Inflammatory macrophage treated with lipopolysaccharide for 1 hour (primary cell): ENCODE results near the gene EGFR.
A peak's percentile ranks its signal among the peaks of the same experiment; 100 is the strongest.

ENCODE experiments used
- DNase-seq, 2 donors: peaks; one replicate each; pipeline ENCODE4 v3.0.0-alpha.2; 2020 to 2022

The EGFR gene

DNA sequence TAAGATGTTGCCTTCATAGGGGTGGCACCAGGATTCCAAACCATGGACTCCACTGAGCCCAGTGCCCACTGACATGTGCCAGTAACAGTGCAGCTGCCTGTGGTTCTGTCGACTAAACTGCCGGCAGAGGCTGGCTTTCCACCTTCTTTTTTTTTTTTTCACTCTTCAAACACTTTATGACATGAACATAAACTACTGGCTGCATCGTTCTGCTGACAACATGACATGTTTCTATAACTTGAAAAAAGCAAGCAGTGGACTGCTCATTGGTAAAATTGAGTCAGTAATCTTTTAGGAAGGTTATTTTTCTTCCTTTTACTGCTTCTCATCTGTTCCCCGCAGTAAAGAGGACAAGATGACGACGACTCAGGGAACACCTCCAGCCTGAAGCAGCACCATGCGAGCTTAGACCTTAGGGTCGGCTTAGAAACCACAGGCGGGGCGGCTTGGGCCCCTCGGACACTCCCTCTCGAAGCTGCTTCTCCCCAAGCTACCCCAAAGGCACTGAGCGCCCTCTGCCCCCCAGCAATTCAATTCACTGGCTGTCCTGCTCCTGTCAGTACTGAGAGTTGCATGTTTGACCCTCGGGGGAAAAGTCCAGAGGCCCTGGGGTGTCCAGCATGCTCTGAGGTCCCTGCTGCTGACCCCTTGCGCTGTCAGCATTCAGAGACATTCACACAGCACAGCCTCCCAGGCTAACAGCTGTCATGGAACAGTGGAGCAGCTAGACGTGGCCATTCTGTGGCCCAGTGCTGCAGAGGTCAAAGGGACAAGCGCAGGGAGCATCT lies 112.5 kb downstream of the EGFR start:
- DNase-seq = no peak

- DNase-seq = no peak
Measured at GRCh38 chr7:55132550-55132889, 113.7 kb downstream of the EGFR start.

- DNase-seq = no peak
Measured at GRCh38 chr7:55132890-55133551, 114.2 kb downstream of the EGFR start.

GRCh38 chr7:55133630-55134358 lies 115.0 kb downstream of the EGFR start:
- no peak for DNase-seq

- no peak for DNase-seq
Measured at GRCh38 chr7:55134359-55134725, 115.5 kb downstream of the EGFR start.

GRCh38 chr7:55134786-55135185 lies 116.0 kb downstream of the EGFR start:
- DNase-seq = no peak

DNA sequence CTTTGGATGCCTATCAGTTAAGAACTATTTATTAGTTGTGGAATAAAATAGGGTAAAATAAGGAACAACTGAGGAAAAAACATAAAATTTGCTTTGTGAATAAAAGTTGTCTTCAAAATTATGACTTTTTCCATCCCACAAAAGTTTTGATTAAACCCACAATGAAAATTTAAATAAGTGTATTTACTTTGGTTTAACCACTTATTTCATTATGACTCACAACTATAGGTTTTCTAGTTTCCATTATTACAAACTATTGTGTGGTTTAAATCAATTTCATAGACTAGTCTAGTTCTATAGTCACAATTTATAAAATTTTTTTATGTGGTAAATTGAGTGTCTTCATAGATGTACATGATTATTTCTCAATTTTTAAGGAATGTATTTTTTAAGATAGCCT lies 116.6 kb downstream of the EGFR start:
- no peak for DNase-seq

- no peak for DNase-seq
Measured at GRCh38 chr7:55138663-55139062, 119.8 kb downstream of the EGFR start.

DNA sequence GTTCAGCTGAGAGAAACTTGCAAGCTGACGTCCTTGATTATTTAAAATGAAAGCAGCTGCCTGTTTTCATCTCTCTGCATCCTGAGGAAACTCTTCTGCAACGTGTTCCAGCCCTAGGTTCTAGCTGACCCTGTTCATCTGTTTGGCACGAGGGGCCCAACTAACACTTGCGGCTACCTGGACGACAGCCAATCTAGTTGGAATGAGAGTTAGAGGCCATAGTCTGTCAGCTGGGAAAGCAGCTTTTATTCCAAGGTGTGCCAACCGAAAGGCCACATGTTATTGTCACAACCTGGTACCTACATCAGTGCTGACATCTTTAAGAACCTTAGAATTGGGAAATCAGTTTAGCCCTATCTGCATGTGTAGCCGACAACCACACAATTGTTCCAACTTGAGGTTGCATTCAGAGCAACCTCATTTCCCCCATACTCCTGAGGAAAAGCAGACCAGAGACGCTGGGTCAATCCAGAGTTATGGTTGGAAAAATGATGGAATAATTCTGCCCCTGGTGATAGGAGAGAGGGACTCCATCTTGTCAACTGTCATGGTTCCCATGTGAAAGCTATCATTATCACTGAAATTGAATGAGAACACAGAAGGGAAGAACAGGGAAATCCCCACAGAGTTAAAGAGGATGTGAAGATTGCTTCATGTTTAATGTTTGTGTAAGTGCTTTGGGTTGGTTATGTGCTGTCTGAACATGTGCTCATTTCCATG lies 121.6 kb downstream of the EGFR start:
- peak; percentile 19 to 21 for DNase-seq

DNA sequence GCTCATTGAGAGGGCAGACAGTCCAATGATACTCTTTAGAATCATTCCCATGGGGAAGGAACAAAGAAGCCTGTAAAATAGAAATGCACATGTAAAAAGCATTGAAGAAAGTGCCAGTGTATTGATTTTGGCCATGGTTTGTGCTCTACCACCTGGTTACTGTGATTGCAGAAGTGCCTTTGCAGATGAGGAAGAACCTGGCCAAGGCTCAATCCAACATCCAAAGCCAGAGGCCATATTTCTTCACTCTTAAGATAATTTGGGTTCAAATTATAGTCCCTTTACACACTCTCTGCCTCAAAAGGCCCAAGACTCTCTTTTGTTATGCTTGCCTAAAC lies 122.1 kb downstream of the EGFR start:
- DNase-seq = no peak

DNA sequence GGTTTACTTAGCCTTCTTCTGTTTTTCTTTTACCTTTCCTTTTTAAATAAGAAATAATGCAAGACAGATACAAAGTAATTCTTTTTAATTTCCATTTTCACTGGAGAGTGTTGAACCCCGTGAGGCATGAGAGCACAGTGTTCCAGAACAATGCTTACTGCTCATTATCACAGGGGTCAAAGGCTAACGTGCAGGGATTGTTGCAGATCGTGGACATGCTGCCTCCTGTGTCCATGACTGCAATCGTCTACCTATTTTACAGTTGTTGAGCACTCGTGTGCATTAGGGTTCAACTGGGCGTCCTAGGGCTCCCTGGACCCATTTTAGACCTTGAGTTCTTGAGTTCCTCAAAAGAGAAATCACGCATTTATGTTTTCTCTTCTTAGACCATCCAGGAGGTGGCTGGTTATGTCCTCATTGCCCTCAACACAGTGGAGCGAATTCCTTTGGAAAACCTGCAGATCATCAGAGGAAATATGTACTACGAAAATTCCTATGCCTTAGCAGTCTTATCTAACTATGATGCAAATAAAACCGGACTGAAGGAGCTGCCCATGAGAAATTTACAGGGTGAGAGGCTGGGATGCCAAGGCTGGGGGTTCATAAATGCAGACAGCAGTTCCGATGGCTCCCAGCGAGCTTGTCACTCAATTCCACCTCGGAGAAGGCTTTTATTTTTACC lies 124.2 kb downstream of the EGFR start:
- no peak for DNase-seq

- no peak for DNase-seq
Measured at GRCh38 chr7:55144333-55145317, 125.8 kb downstream of the EGFR start.

- DNase-seq = no peak
Measured at GRCh38 chr7:55145606-55146005, 126.8 kb downstream of the EGFR start.

GRCh38 chr7:55147101-55147500 lies 128.3 kb downstream of the EGFR start:
- DNase-seq = no peak

GRCh38 chr7:55147736-55148135 lies 128.9 kb downstream of the EGFR start:
- no peak for DNase-seq

- DNase-seq = no peak
Measured at GRCh38 chr7:55148571-55148970, 129.8 kb downstream of the EGFR start.

DNA sequence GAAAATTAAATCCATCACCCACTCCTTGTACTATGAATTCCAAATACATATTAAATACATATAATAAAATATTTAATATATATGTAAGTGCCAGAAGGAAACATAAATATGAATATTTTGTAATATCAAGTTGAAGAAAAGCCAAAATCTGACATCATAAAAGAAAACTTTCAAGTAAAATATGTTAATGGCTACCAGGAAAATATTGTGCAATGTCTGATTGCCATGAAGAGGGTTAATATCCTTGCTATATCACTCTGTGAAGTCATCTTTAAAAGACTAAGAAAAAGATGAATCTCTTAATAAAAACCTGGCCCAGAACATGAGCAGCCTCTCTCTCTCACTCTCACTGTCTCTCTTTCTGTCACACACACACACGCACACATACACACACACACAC lies 130.2 kb downstream of the EGFR start:
- no peak for DNase-seq

GRCh38 chr7:55150166-55150565 lies 131.3 kb downstream of the EGFR start:
- no peak for DNase-seq

DNA sequence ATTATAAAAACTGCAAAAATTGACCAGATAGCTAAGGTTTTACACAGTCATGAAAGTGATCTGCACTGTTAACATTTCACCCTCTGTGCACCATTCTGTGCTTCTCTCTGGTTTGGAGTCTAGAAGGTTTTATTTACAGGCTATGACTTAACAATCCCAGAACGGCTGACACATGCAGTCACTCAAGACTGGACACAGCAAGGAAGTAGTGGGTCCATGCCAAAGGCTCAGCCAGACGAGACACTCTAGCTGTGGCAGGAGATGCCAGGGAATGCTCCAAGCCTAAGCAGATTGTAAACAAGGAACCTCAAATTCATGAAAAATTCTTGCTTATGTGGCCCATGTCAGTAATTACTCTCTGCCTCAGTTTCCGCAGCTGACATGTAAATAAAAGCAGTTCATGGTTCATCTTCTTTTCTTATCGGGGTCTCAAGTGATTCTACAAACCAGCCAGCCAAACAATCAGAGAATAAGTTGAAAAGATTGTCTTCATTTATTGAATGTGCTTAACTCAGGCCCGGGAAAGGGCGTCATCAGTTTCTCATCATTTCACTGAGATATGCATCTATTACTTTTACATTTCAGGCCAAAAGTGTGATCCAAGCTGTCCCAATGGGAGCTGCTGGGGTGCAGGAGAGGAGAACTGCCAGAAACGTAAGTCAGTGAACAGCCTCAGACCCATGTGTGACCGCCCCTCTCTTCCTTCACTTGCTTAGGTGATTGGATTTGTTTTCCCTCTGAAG lies 132.1 kb downstream of the EGFR start:
- DNase-seq = no peak

DNA sequence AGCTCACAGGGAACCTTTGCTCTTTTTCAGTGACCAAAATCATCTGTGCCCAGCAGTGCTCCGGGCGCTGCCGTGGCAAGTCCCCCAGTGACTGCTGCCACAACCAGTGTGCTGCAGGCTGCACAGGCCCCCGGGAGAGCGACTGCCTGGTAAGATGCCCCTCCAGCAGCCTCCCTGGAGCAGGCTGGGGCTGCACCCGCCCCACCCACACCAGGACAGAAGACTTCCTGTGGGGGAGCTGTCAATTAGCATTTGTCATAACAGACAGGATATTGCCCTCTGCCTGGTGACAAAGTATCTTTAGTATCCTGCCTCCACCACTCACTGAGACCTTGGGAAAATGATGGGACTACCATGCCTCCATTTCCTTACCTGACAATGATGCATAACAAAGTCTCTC lies 133.7 kb downstream of the EGFR start:
- DNase-seq = no peak

- DNase-seq = no peak
Measured at GRCh38 chr7:55154096-55154495, 135.3 kb downstream of the EGFR start.
